GM15510 (cell line): Measurements from ENCODE around the gene POU4F3.

Source experiments
- POLR2A ChIP-seq: IDR thresholded peaks from 3 replicates; pipeline ENCODE4 v1.6.1; 2011; ENCODE audit warnings: borderline replicate concordance; ENCODE audit not compliant: insufficient read length; ENCODE audit errors: extremely low read depth

Gene POU4F3

GRCh38 chr5:146336197-146336596 is 2.4 kb upstream of the POU4F3 start:
- no peak for TF ChIP-seq POLR2A

DNA sequence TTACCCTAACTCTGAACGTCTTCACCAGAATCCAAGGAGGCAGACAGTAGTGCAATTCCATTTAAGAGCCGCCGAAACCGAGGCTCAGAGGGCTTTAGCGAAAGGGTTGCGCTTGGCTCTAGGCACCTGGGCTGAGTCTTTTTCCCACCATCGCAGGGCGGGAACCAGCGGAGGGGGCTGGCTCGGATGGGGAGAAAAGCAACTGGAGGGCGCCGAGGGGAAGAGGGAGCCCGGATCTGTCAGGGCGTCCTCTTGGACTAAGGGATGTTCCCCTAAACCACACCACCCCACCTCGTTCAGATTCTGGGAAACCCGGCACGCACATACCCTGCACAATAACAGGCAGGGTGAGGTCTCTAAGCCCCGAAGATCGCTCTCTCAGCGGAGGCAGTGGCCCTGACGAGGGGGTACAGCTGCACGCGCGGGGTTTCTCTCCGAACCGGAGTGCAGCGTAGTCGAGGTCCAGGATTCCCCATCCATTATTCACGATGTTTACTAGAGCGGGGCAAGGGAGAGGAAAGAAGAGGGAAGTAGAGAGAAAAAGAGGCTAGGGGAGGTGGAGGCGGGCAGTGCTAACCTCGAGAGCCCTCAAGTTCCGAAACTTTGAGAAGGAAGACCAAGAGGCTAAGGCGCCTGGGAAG is 1.3 kb upstream of the POU4F3 start:
- no peak for TF ChIP-seq POLR2A

DNA sequence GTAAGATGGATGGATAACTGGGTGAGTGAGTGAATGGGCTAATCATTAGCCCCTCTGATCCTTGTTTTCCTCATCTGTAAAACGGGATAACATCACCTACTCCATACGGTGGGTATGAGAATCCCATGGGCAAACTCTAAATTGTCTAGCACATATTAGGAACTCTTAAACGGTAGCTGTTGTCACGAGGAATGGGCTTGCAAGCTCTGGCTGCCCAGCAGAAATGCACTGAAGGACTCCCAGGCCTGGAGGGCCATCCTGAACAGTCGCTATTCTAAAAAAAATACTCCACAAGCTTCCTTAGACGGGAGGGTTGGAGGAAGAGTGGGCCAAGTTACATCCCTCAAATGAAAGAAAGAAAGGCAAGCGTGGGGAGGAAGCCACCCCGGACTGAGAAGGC is 711 bp upstream of the POU4F3 start:
- TF ChIP-seq POLR2A = no peak

GRCh38 chr5:146339715-146340259 is 1.1 kb downstream of the POU4F3 start:
- no peak for TF ChIP-seq POLR2A

- no peak for TF ChIP-seq POLR2A
These were observed 1.8 kb downstream of the POU4F3 start for GRCh38 chr5:146340260-146341081.

DNA sequence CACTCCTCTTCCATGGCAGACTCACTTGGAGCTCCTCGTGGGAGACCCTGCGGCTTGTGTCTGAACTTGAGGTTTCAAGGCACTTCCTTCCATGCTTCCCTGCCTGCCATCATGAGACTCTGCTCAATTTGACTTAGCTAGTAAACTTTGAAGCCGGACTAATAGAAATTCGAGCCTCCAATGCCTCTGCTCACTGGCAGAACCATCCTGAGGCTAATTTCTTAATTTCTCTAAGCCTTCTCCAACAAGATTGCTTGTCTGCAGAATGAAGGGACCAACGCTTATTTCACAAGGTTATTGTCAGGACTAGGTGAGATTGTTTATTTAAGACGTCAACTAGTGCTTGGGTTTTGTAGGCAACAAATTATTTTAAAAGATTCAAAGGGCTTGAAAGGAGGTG is 3.2 kb downstream of the POU4F3 start:
- no peak for TF ChIP-seq POLR2A

GRCh38 chr5:146342519-146342881 is 3.9 kb downstream of the POU4F3 start:
- TF ChIP-seq POLR2A = no peak

GRCh38 chr5:146342882-146343865 is 4.5 kb downstream of the POU4F3 start:
- TF ChIP-seq POLR2A = no peak

DNA sequence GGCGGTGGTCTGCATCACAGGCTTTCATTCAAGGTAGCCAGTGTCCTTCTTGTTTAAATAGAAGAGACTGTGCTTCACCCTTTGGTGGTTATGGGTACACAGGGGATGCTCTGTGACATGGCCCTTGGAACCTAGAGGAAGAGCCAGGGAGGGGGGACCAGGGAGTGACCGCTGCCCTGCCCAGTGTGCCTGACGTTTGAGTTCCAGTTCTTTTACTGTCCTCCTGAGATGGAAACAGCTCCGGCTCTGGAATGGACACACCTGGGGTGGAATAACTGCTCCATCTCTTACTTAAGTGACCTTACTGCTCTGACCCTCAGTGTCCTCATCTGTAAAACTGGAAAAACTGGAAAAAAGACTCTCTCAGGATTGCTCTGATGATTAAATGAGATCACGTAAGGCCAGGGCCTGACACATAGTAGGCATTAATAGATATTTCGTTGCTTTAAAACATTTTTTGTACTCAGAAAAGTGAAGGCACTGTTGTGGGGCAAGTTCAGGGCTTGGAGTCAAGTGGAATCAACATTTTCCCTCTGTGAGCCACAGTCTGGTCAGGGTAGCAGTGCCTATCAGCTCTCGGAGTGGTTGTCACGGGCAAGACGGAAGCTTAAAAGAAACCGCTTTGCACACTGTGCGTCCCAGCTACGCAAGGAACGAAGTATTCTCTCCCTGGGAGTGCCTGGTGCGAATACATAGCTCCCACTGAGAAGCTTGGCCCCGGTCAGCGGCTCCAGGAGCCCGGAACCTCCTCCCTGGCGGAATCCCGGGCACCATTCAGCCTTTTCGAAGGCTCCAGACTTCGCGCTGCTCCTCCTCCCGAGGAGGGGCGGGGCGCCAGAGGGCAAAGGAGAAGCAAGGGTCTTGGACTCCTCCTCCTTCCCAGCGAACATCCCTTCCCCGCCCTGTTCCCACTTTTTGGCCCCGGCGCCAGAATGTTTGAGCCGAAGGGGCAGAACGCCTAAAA is 5.8 kb downstream of the POU4F3 start:
- no peak for TF ChIP-seq POLR2A

DNA sequence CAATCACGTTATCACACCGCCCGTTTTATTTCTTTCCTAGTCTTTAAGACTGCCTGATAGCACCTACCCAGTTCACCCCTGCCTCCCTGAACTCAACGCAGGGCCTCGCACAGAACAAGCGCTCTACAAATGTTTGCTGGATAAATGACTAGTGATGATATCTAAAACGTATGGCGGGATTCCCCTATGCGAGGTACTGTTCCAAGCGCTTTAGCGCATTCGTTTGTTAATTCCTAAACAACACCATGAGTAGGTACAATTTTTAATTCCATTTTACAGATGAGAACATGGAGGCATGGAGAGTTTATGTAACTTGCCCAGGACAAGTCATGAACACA is 6.6 kb downstream of the POU4F3 start:
- no peak for TF ChIP-seq POLR2A

- TF ChIP-seq POLR2A = no peak
These were observed 7.1 kb downstream of the POU4F3 start for GRCh38 chr5:146345578-146346366.

DNA sequence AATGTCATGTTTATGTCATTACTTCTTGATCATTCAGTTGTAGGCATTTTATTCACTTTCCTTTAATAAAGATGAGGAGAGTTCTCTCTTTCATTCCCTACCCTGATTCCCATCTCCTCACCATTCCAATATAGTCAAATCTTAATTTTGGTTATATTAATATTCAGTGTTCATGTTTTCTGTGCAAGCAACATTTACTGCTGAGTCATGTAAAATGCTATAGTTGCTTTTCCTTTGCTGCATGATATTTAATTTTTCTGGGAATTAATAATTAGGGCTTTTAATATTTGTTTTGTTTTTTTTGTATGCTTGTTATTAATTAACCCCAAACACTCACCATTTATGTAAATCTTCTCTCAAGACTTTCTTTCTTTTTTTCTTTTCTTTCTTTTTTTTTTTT is 18.5 kb downstream of the POU4F3 start:
- no peak for TF ChIP-seq POLR2A

- no peak for TF ChIP-seq POLR2A
These were observed 21.2 kb downstream of the POU4F3 start for GRCh38 chr5:146359836-146360235.

DNA sequence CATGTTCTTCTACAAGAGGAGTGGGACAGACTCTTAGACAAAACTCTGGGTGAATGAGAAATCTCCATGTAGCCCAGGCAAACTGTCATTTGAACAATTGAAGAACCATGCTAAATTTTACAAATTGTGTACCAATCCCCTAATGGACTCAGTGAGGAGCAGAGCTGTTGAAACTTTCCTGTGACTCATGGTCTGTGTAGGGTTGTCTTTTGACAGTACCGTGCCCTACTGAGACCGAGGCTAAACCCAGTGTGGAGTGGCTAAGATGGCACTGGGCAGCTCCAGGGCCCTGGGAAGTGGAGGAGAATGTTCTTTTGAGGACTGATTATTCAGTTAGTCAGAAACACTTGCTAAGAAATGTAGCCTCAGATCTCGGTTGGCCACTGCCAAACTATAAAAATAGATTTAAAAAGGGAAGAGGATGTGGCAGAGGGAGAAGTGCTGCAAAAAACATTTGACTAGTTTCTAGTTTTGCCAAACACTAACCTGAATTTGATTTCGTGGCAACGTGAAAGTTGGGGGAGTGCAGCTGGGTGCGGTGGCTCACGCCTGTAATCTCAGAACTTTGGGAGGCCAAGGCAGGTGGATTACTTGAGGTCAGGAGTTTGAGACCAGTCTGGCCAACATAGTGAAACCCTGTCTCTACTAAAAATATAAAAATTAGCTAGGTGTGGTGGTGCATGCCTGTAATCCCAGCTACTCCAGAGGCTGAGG is 24.7 kb downstream of the POU4F3 start:
- no peak for TF ChIP-seq POLR2A
